GM10847 (cell line): ENCODE results near the gene RNF208.

Source experiments
- POLR2A ChIP-seq: IDR thresholded peaks from 2 replicates; pipeline ENCODE4 v1.6.1; 2011; ENCODE audit not compliant: insufficient read length; ENCODE audit errors: extremely low read depth

RNF208 gene

DNA sequence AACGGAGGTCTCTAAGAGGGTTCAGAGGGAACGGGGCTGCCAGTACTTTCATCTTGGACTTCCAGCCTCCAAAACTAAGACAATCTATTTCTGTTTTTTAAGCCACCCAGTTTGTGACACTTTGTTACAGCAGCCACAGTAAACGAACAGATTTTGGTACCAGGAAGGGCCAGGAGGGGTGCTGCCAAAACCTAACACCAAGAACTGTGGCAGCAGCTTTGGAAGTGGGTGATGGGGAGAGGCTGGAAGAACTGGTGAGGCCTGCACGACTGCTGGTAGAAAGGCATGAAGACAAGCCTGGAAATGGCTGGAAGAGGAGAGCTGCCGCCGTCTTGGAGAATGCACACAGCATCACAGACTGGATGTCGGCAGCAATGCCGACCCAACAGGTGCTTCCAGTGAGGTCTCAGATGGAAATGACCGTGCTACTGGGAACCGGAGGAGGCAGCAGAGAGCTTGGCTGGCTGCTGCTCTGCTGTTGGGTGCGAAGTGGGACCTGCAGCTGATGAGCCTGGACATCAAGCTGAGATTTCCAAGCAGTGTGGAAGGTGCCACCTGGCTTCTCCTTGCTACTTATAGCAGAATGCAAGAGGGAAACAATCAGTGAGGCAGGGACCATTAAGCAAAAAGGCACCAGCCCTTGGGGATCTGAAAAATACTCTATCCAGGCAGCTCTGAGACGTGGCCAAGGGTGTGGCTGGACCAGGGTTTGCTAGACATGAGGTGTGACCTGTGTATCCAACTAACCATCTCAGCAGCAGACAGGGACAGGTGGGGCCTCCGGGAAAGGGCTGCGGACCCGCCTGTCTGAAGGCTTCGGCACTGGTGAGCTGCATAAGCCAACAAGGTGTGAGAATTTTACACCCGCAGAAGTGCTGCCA, 45.5 kb downstream of the RNF208 start:
- no peak for TF ChIP-seq POLR2A

DNA sequence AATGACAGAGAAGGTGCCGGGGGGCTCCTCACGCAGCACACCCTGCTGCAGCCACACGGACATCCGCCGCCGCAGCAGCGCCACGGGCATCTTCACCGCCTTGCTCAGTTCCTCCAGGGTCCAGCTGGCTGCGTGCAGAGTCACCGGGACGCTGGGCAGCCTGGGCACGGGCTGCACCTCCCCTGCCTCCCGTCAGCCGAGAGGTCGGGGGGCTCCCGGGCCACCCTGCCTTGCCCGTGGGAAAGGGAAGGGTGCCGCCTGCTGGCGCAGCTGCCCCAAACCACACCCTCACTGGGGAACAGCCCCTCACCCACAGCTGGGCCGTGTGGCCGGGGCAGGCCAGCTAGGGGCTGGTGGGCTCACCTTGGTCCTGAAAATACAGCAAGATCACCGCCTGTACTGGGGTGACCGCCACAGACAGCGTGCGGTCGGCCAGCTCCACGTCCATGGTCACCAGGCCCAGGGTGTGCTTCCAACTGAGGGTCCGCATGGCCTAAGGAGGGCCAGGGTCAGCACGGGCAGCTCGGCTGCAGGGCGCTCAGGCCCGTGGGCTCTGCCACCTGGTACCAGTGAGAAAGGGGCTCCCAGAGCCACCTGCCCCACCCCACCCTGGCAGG, 46.6 kb downstream of the RNF208 start:
- no peak for TF ChIP-seq POLR2A

- no peak for TF ChIP-seq POLR2A
These were observed 47.2 kb downstream of the RNF208 start for GRCh38 chr9:137174722-137175293.

GRCh38 chr9:137173796-137174664, 48.0 kb downstream of the RNF208 start:
- no peak for TF ChIP-seq POLR2A

DNA sequence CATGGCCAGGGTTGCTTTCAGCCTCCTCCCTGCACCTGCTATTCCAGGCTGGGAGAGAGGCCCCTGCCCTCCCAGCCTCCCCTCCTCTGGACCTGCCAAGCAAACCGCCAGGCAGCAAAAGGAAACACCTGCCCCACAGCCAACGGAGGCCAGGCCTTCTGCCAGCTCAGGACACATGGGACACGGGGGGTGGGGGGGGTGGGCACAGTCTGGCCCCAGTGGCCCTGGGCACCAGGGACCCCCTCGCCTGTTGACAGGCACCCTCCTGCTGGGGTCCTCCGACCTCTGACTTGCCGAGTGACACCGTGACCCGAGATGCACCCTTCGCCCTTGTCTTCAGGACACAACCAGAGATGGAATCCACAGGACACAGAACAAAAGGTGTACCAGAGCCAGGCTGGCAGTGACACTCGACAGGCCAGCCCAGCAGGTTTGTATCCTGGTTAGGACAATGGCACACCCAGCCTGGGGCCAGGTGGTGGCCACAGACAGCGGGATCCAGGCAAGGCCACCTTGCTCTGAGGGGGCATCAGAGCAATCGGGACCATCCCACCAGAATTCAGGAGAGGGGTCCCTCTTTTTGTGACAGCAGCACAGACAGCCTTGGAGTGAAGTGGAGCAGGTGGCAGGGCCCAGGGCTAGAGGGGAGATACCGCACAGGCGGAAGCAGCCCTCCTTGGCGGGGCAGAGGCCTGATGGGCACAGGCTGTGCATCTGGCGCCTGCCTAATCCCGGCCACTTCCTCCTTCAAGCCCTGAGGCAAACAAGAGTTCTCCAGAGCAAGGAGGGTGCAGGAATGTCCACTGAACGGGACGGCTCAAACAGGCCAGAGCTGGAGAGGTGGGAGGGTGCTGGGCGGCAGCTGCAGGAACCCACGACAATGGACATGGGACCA, 48.9 kb downstream of the RNF208 start:
- no peak for TF ChIP-seq POLR2A

DNA sequence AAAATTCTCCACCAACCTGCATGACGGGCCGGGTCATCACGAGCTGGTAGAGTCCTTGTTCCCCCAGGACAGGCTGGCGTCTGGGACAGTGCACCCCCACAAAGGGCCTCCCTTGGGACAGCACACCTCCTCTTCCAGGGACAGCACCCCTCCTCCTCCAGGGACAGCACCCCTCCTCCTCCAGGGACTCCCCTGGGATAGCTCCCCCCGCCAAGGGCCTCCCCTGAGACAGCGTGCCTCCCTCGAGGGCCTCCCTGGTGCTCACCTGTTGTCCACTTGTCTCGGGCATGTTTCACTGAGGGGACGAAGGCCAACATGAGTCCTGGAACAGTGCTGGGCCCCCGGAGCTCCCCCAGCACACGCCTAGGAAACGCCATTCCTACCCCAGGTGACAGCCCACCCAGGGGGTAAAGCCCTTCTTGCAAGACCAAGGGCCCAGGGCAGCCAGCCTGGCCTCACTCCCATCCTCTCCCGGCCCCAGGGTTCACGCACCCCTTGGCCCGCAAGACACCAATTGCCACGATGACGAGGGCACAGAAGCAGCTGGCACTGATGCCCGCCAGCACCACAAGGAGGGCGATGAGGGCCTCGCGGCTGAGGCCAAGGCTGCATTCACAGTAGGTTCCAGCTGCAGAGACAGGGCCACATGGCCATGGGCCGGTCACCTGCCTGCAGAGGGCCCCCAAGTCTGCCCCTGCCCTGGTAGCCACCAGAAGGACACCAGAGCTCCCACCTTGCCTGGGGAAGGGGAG, 50.7 kb downstream of the RNF208 start:
- TF ChIP-seq POLR2A = no peak

DNA sequence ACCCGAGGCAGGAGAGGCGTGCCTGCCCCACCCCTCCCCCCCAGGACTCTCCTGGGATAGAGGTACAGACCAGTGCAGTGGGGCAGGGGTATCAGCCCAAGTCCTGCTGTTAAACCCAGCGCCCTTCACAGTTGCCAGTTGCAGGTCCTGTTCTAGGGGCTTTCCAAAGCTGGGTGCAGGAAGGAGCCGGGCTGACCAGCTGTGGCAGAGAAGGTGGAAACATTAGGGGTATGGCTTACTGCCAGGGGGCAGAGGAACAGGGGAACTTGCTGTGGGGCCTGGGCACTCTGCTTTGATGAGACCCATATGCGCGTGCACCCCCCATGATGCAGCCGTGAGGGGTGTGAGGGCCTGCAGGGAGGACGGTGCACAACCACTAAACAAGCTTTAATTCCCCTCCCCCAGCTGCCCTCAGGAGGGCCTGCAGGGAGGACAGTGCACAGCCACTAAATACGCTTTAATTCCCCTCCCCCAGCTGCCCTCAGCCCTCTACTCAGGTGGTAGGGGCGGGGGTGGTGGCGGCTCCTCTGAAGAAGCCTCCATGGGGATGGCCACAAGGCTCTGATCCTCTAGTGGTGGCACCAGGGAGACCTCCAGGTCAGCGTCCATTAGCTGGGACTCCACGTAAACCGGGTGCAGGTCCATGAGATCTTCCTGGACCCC, 51.4 kb downstream of the RNF208 start:
- no peak for TF ChIP-seq POLR2A
